Rectal smooth muscle tissue (tissue), 1 donor: Measurements from ENCODE around the gene TLR5.
A peak's percentile ranks its signal among the peaks of the same experiment; 100 is the strongest.

Experiments used
- H3K27ac ChIP-seq: one replicate; pipeline ENCODE4 v1.7.0; 2013; ENCODE audit warnings: low read depth, low read length, inconsistent platforms
- H3K27me3 ChIP-seq: one replicate; pipeline ENCODE4 v1.7.0; 2013; ENCODE audit warnings: low read length; ENCODE audit not compliant: control insufficient read depth, insufficient read depth
- H3K36me3 ChIP-seq: one replicate; pipeline ENCODE4 v1.7.0; 2013; ENCODE audit warnings: low read length; ENCODE audit not compliant: control insufficient read depth, insufficient read depth
- H3K4me1 ChIP-seq: one replicate; pipeline ENCODE4 v1.7.0; 2013; ENCODE audit warnings: low read length; ENCODE audit not compliant: control insufficient read depth, insufficient read depth
- H3K4me3 ChIP-seq: one replicate; pipeline ENCODE4 v1.7.0; 2013; ENCODE audit warnings: low read length
- H3K9ac ChIP-seq: one replicate; pipeline ENCODE4 v1.7.0; 2013; ENCODE audit warnings: low read length

TLR5 gene

DNA sequence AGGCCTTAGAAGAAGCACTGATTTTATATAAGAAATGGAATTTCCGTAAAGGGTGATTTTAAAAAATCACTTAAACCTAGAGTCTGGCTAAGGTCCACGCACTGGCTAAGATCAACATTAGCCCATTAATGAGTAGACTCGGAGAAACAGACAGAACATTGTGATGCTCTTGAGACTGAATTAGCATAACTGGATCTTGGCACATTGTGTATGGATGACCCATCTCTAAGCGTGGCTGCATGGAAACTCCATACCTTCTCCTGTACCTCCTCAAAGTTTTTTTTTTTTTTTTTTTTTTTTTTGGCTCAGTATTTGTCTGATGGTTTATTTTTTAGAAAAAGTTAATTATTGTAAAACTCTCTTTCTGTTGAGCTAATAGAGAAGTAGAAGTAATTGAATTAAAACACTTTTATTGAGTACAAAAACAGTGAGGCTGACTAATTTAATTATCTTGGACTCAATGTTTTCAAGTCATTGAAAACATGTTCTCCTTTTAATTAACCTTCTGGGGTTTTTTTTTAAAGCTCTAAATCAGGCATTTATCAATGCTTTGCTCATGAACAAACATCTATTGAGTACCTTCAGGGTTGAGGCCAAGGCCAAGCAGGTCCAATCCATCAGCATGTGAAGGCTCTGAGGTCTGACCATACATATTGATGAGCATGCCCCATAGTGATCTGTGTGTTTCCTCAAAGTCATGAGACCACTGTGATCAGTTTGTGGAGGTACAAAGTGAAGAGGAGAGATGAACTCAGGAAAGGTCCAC lies 74.0 kb downstream of the TLR5 start:
- no peak overlapping the region for H3K9ac ChIP-seq
- no peaks in the 10 kb centered on the region for H3K4me1 ChIP-seq
- no peak overlapping the region for H3K4me3 ChIP-seq
- H3K36me3 ChIP-seq = no peaks in the 10 kb centered on the region
- H3K27ac ChIP-seq = no peak overlapping the region
- no peaks in the 10 kb centered on the region for H3K27me3 ChIP-seq

DNA sequence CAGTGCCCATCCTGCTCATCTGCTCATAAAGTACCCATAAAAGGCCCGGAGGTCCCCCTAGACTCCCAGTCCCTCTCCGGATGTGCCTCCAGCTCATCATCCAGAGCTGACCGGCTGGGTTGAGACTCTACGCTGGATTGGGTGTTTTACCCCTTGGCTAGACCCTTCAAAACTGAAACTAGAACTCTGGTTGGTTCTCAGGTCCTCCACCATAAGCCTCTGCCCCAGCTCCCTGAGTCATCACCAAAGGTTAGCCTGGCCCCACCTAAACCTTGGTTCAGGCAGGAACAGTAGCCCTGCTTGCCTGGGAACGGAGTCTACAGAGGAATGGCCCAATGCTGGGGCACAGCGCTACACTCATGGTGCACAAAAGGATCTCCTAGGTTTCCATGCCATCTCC lies 75.1 kb downstream of the TLR5 start:
- Histone ChIP-seq H3K27ac (no peak overlapping the region), H3K4me1 (no peaks in the 10 kb centered on the region), H3K4me3 (no peak overlapping the region), H3K36me3 (no peaks in the 10 kb centered on the region), H3K27me3 (no peaks in the 10 kb centered on the region), H3K9ac (no peak overlapping the region)

DNA sequence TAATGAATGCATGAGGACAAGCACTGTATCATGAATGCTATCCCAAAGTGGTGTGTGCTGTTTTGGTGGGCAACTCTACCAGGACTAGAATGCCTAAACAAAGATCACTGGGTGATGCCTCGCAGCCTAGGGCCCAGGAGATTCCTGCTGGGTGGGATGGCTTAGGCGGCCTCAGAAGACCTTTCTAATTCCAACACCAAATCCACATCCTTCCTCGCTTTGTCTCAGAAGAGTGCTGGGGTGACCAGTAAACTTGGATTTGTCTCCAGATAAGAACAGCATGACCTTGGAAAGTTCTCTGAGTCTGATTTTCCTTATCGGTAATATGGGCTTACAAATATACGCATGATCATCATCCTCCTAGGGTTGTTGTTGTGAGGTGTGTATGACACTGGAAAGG lies 76.6 kb downstream of the TLR5 start:
- no peaks in the 10 kb centered on the region for H3K27me3 ChIP-seq
- peaks cover 3% of the 10 kb centered on the region for H3K4me1 ChIP-seq
- no peaks in the 10 kb centered on the region for H3K36me3 ChIP-seq
- no peak overlapping the region for H3K27ac ChIP-seq
- H3K4me3 ChIP-seq = no peak overlapping the region
- no peak overlapping the region for H3K9ac ChIP-seq

DNA sequence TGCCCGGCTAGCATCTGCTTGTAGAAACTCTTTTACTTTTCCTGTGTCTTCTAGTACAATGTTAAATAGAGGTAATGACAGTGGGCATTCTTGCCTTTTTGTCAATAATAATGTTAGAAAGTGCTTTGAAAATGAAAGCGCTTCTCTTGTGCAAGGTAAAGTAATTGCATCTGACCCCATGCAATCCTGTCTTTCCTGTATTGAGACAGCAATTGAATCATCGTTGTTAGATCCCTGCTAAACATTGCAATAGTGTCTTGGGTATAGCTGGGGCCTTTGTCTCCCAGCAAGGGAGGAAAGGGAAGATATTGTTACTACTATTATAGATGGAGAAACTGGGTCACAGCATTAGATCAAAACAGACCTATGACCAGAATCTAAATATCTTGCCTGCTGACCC lies 80.9 kb downstream of the TLR5 start:
- Histone ChIP-seq H3K4me1 (peaks cover 3% of the 10 kb centered on the region), H3K9ac (no peak overlapping the region), H3K4me3 (no peak overlapping the region), H3K36me3 (no peaks in the 10 kb centered on the region), H3K27me3 (no peaks in the 10 kb centered on the region), H3K27ac (peak overlapping the region; percentile 4)

DNA sequence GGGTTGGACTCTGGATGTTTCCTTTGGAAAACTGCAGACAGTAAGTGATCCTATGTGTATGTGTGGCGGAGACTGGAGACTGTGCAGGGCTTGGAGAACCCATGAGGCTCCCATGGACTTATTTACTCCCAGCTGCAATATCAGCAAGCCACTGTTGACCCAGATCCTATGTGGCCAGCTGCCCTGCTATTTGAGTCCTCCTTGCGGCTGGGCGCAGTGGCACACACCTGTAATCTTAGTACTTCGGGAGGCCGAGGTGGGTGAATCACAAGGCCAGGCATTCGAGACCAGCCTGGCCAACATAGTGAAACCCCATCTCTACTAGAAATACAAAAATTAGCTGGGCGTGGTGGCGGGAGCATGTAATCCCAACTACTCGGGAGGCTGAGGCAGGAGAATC lies 83.5 kb downstream of the TLR5 start:
- Histone ChIP-seq H3K4me1 (peaks cover 3% of the 10 kb centered on the region), H3K9ac (no peak overlapping the region), H3K27ac (no peak overlapping the region), H3K4me3 (no peak overlapping the region), H3K27me3 (no peaks in the 10 kb centered on the region), H3K36me3 (no peaks in the 10 kb centered on the region)
